ENCODE data around the gene EEPD1. TPM values are rescaled to one million over a fixed set of nuclear protein-coding genes. Genes with fewer than 3 reads are reported as not detected.

The EEPD1 gene
- total and polyA plus RNA-seq, 2 donors (not counting 3 experiments of a cell fraction or from before 2014, with no cell fraction given): 0.40 to 0.42 TPM

DNA sequence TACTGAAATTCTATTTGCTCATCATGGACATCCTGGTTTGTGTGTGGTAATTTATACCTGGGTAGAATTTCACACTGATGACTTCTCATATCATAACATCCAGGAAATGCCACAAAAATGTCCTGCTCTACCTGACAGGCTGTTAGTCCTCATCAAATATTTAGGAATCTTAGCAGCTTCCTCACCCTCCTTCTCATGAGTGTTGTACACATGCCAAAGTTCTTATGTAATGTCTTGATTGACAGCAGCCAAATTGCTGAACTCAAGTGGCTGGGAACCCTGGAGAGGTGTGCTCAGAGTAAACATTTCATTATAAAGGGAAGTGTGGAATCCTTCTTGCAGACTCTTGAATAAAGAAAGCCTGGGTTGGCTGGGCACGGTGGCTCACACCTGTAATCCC is 8.9 kb downstream of the EEPD1 start:
- Histone ChIP-seq H3K36me3 (ENCODE audit: control insufficient read depth in 2 of 2, extremely low read depth in 1 of 2, insufficient read depth in 2 of 2, low read length in 2 of 2) (no peaks in the 10 kb centered on the region), H3K4me1 (ENCODE audit: control insufficient read depth, extremely low read depth, insufficient read depth, low read length) (no peaks in the 10 kb centered on the region), H3K27ac (ENCODE audit: insufficient read depth, low read depth, low read length) (no peak overlapping the region), H3K4me3 (replicated peaks in 1 of 3; ENCODE audit: insufficient read depth in 1 of 3, low read depth in 1 of 3, low read length in 3 of 3) (no peak overlapping the region), H3K27me3 (ENCODE audit: control insufficient read depth in 2 of 2, insufficient read depth in 2 of 2, low read length in 2 of 2) (peaks cover 0 to 4% of the 10 kb centered on the region in 2 experiments), H3K9me3 (replicated peaks; ENCODE audit: control insufficient read depth, insufficient read depth, low read length) (no peaks in the 10 kb centered on the region), H2AFZ (ENCODE audit: low read depth, low read length) (no peak overlapping the region), H3K9ac (replicated peaks; ENCODE audit: extremely low read depth, insufficient read depth, low read length) (no peak overlapping the region), H3K9me1 (replicated peaks; ENCODE audit: control insufficient read depth, extremely low read depth, insufficient read depth, low read length) (no peaks in the 10 kb centered on the region), H3K4me2 (ENCODE audit: insufficient read depth, low read length) (no peak overlapping the region), H4K20me1 (replicated peaks; ENCODE audit: control insufficient read depth, extremely low read depth, insufficient read depth, low read length) (no peaks in the 10 kb centered on the region), H3K79me2 (ENCODE audit: control insufficient read depth, insufficient read depth, low read length) (no peaks in the 10 kb centered on the region)
- intact Hi-C loops (cut with micrococcal nuclease) (no loop called here), dilution Hi-C loops (cut with MboI; ENCODE audit: extremely low pct_ligation_motif_present, low sequenced_read_pairs) (no loop called here)
- POLR2A ChIA-PET: no interaction called here
- no peak for DNase-seq (ENCODE audit: low read depth, low spot score)
- TF ChIP-seq, protein P1, sequence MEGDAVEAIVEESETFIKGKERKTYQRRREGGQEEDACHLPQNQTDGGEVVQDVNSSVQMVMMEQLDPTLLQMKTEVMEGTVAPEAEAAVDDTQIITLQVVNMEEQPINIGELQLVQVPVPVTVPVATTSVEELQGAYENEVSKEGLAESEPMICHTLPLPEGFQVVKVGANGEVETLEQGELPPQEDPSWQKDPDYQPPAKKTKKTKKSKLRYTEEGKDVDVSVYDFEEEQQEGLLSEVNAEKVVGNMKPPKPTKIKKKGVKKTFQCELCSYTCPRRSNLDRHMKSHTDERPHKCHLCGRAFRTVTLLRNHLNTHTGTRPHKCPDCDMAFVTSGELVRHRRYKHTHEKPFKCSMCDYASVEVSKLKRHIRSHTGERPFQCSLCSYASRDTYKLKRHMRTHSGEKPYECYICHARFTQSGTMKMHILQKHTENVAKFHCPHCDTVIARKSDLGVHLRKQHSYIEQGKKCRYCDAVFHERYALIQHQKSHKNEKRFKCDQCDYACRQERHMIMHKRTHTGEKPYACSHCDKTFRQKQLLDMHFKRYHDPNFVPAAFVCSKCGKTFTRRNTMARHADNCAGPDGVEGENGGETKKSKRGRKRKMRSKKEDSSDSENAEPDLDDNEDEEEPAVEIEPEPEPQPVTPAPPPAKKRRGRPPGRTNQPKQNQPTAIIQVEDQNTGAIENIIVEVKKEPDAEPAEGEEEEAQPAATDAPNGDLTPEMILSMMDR (IDR thresholded peaks at IDR 0.05; ENCODE audit: extremely low read depth in 1 of 2, insufficient read depth in 1 of 2, low read depth in 1 of 2, low read length in 2 of 2): no peak
- TF ChIP-seq FOS (IDR thresholded peaks at IDR 0.05; ENCODE audit: borderline replicate concordance, insufficient read depth, low read length): no peak
- TF ChIP-seq EZH2 (IDR thresholded peaks at IDR 0.05; ENCODE audit: borderline replicate concordance, low read depth, low read length, severe bottlenecking): no peak
- TF ChIP-seq GATA2 (IDR thresholded peaks at IDR 0.05; ENCODE audit: insufficient read depth, insufficient read length, low read depth, low read length): no peak
- FAIRE-seq: no peak
- CTCF ChIA-PET: no interaction called here
- BruUV-seq (replicated peaks): no TSS peak

DNA sequence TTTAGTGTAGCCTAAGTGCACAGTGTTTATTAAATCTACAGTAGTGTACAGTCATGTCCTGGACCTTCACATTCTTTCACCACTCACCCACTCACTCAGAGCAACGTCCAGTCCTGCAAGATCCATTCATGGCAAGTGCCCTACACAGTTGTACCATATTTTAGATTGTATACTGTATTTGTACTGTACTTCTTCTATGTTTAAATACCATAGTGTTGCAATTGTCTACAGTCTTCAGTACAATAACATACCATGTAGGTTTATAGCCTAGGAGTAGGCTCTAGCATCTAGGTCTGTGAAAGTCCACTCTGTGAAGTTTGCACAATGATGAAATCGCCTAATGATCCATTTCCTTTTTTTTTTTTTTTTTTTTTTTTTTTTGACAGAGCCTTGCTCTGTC is 12.0 kb downstream of the EEPD1 start:
- ChIA-PET CTCF (interaction anchor here (1.5 kb wide), 1 partner anchor 36 kb away, joined by 3 read pairs; no protein-coding TSS in a partner anchor), POLR2A (no interaction called here)
- DNase-seq (ENCODE audit: low read depth, low spot score) (no peak), FAIRE-seq (no peak)
- dilution Hi-C loops (cut with MboI; ENCODE audit: extremely low pct_ligation_motif_present, low sequenced_read_pairs) (no loop called here), intact Hi-C loops (cut with micrococcal nuclease) (no loop called here)
- Histone ChIP-seq H3K9me1 (replicated peaks; ENCODE audit: control insufficient read depth, extremely low read depth, insufficient read depth, low read length) (no peaks in the 10 kb centered on the region), H3K9ac (replicated peaks; ENCODE audit: extremely low read depth, insufficient read depth, low read length) (no peak overlapping the region), H3K4me1 (ENCODE audit: control insufficient read depth, extremely low read depth, insufficient read depth, low read length) (no peaks in the 10 kb centered on the region), H3K9me3 (replicated peaks; ENCODE audit: control insufficient read depth, insufficient read depth, low read length) (no peaks in the 10 kb centered on the region), H3K36me3 (ENCODE audit: control insufficient read depth in 2 of 2, extremely low read depth in 1 of 2, insufficient read depth in 2 of 2, low read length in 2 of 2) (no peaks in the 10 kb centered on the region), H2AFZ (ENCODE audit: low read depth, low read length) (no peak overlapping the region), H3K27ac (ENCODE audit: insufficient read depth, low read depth, low read length) (no peak overlapping the region), H4K20me1 (replicated peaks; ENCODE audit: control insufficient read depth, extremely low read depth, insufficient read depth, low read length) (no peaks in the 10 kb centered on the region), H3K4me2 (ENCODE audit: insufficient read depth, low read length) (no peak overlapping the region), H3K4me3 (replicated peaks in 1 of 3; ENCODE audit: insufficient read depth in 1 of 3, low read depth in 1 of 3, low read length in 3 of 3) (no peak overlapping the region), H3K27me3 (ENCODE audit: control insufficient read depth in 2 of 2, insufficient read depth in 2 of 2, low read length in 2 of 2) (peaks cover 0 to 1% of the 10 kb centered on the region in 2 experiments), H3K79me2 (ENCODE audit: control insufficient read depth, insufficient read depth, low read length) (no peaks in the 10 kb centered on the region)
- BruUV-seq (replicated peaks): no TSS peak
- TF ChIP-seq MYC (IDR thresholded peaks at IDR 0.05; ENCODE audit: low read depth, low read length): no peak
- TF ChIP-seq JUN (IDR thresholded peaks at IDR 0.05; ENCODE audit: borderline replicate concordance, insufficient read depth, insufficient read length, low read depth): no peak
- no peak for TF ChIP-seq FOS (IDR thresholded peaks at IDR 0.05; ENCODE audit: borderline replicate concordance, insufficient read depth, low read length)
- TF ChIP-seq, protein P1 (IDR thresholded peaks at IDR 0.05; ENCODE audit: extremely low read depth in 1 of 2, insufficient read depth in 1 of 2, low read depth in 1 of 2, low read length in 2 of 2): no peak
- TF ChIP-seq POLR2AphosphoS5 (IDR thresholded peaks at IDR 0.05; ENCODE audit: insufficient read depth, low read depth, low read length): no peak
- TF ChIP-seq, protein P2, sequence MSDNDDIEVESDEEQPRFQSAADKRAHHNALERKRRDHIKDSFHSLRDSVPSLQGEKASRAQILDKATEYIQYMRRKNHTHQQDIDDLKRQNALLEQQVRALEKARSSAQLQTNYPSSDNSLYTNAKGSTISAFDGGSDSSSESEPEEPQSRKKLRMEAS (IDR thresholded peaks at IDR 0.05; ENCODE audit: insufficient read depth, insufficient read length): no peak
- no peak for TF ChIP-seq EZH2 (IDR thresholded peaks at IDR 0.05; ENCODE audit: borderline replicate concordance, low read depth, low read length, severe bottlenecking)
- no peak for TF ChIP-seq GATA2 (IDR thresholded peaks at IDR 0.05; ENCODE audit: insufficient read depth, insufficient read length, low read depth, low read length)
- TF ChIP-seq POLR2A (IDR thresholded peaks at IDR 0.05; ENCODE audit: low read depth, low read length): no peak
